Adrenal gland (tissue), 12 donors: ENCODE data around the gene STC2. TPM values are rescaled to one million over a fixed set of nuclear protein-coding genes. Genes with fewer than 3 reads are reported as not detected.

ENCODE experiments used
- DNase-seq, 7 donors: peaks; one replicate each; pipeline ENCODE4 v3.0.0-alpha.2; 2019 to 2020
- H3K27ac ChIP-seq, 5 donors: fragments of 200-600 bp; sonication (generic) in 4 of 5; 1 replicate in 3 of 5; 2 replicates in 2 of 5; pipeline versions ENCODE4 v1.5.1 to v1.8.0; 2016 to 2020; ENCODE audit warnings: mild to moderate bottlenecking in 1 of 5
- H3K27me3 ChIP-seq: fragments of 200-600 bp; 2 replicates; pipeline ENCODE4 v1.8.0; 2021
- H3K36me3 ChIP-seq, 2 donors: fragments of 200-600 bp; replicated peaks in 1 of 2; 1 replicate in 1 of 2; 2 replicates in 1 of 2; pipeline versions ENCODE4 v1.5.1 to v1.8.0; 2018 to 2022
- H3K4me1 ChIP-seq, 2 donors: fragments of 200-600 bp; replicated peaks in 1 of 2; 1 replicate in 1 of 2; 2 replicates in 1 of 2; pipeline versions ENCODE4 v1.5.1 to v1.8.0; 2018 to 2021
- H3K4me3 ChIP-seq, 4 donors: fragments of 200-600 bp; sonication (generic) in 3 of 4; one replicate each; pipeline ENCODE4 v1.5.1; 2016 to 2018
- H3K9me3 ChIP-seq, 3 donors: fragments of 200-600 bp; sonication (generic) in 1 of 3; replicated peaks in 1 of 3; 1 replicate in 2 of 3; 2 replicates in 1 of 3; pipeline versions ENCODE4 v1.5.1 to v1.8.0; 2016 to 2021
- POLR2A ChIP-seq, 2 donors: fragments of 450-650 bp; IDR thresholded peaks; one replicate each; pipeline ENCODE4 v1.6.1; 2017; ENCODE audit warnings: antibody characterized with exemption in 2 of 2, mild to moderate bottlenecking in 2 of 2, moderate library complexity in 1 of 2
- WGBS, 4 donors: extraction: QIAGEN DNeasy Blood & Tissue Kit in 2 of 4; methylation state at CpG; one replicate each; pipeline versions ENCODE4 v1.1.5 to v1.1.7; 2013 to 2017; 5-methylcytosine and 5-hydroxymethylcytosine counted together
- intact Hi-C, 2 donors: fragments of 100-400 bp; cut with DNase I; formaldehyde crosslinking; loops; one replicate each; pipeline versions ENCODE4 v1.14.1 to v1.15.0; 2022 to 2023
- polyA plus RNA-seq, 3 donors: library from polyadenylated mRNA; stranded (reverse); fragments of 200-250 nt in 2 of 3; fragments of 350-450 nt in 1 of 3; fragmentation: Illumina TruSeq in 1 of 3; extraction: RNeasy Lipid Tissue Mini Kit (QIAGEN cat#74804) in 1 of 3; gene quantifications; one replicate each; pipeline ENCODE4 v1.2.3, GENCODE V29; 2013 to 2014
- total RNA-seq, 9 donors: library from RNA; depleted of rRNA in 4 of 9; stranded (reverse); fragments of >200 nt in 4 of 9; fragments of 120-200 nt in 1 of 9; fragmentation: NEBNext Ultra II Directional in 1 of 9; extraction: Animal tissue kit (Norgen Biotek cat#: 25700) in 1 of 9; gene quantifications; one replicate each; pipeline versions ENCODE4 v1.1.0 to v1.2.4, GENCODE V29; 2013 to 2023
- TF ChIP-seq, protein P1 (sequence below), 6 experiments: fragments of 450-650 bp in 4 of 6; fragments of 200-600 bp in 2 of 6; sonication (generic) in 1 of 6; IDR thresholded peaks; 1 replicate in 5 of 6; 2 replicates in 1 of 6; pipeline versions ENCODE4 v1.5.1 to v1.8.0; 2016 to 2021; ENCODE audit warnings: antibody characterized with exemption in 6 of 6, mild to moderate bottlenecking in 2 of 6, moderate library complexity in 1 of 6
- donor health status: healthy with polysubstance abuse.
- donor health status: Bipolar disorder and iron deficiency.
- donor health status: DM: yes; HTN: yes; CAD: no.
- donor health status: DM: no; HTN: no; CAD: no.
- donor health status: DM: no; HTN: no; CAD: no.
- donor health status: DM: yes; HTN: yes; CAD: no.

Gene STC2
- total and polyA plus RNA-seq, 12 donors, result 0.28 to 3.5 (median 1.0) TPM

- peaks cover 15% of the 10 kb centered on the region for H3K27me3 ChIP-seq
- TF ChIP-seq, protein P1, sequence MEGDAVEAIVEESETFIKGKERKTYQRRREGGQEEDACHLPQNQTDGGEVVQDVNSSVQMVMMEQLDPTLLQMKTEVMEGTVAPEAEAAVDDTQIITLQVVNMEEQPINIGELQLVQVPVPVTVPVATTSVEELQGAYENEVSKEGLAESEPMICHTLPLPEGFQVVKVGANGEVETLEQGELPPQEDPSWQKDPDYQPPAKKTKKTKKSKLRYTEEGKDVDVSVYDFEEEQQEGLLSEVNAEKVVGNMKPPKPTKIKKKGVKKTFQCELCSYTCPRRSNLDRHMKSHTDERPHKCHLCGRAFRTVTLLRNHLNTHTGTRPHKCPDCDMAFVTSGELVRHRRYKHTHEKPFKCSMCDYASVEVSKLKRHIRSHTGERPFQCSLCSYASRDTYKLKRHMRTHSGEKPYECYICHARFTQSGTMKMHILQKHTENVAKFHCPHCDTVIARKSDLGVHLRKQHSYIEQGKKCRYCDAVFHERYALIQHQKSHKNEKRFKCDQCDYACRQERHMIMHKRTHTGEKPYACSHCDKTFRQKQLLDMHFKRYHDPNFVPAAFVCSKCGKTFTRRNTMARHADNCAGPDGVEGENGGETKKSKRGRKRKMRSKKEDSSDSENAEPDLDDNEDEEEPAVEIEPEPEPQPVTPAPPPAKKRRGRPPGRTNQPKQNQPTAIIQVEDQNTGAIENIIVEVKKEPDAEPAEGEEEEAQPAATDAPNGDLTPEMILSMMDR (IDR thresholded peaks at IDR 0.05), result no peak
- TF ChIP-seq POLR2A (IDR thresholded peaks at IDR 0.05), result no peak
- H3K9me3 ChIP-seq, result no peaks in the 10 kb centered on the region
- peaks cover 5 to 24% of the 10 kb centered on the region in 2 donors for H3K4me1 ChIP-seq
- intact Hi-C loops, result no loop called here
- peak overlapping the region in 4 of 5 donors; percentile 31 to 72 (median 48) for H3K27ac ChIP-seq
- DNase-seq, result peak in 3 of 7 donors; percentile 42 to 76 (median 71)
- H3K36me3 ChIP-seq, result no peaks in the 10 kb centered on the region
- no peak overlapping the region for H3K4me3 ChIP-seq
- 53 to 60% (median 59%) methylated on average over 12 to 15 of the region's 15 CpGs for WGBS, 4 donors
These were observed 17.1 kb downstream of the STC2 start for GRCh38 chr5:173310861-173311785.

GRCh38 chr5:173310218-173310769, 17.9 kb downstream of the STC2 start:
- no peak overlapping the region for H3K4me3 ChIP-seq
- WGBS, 4 donors, result 58 to 65% (median 61%) methylated on average over 7 to 8 of the region's 8 CpGs
- TF ChIP-seq POLR2A (IDR thresholded peaks at IDR 0.05), result no peak
- TF ChIP-seq, protein P1 (IDR thresholded peaks at IDR 0.05), result no peak

DNA sequence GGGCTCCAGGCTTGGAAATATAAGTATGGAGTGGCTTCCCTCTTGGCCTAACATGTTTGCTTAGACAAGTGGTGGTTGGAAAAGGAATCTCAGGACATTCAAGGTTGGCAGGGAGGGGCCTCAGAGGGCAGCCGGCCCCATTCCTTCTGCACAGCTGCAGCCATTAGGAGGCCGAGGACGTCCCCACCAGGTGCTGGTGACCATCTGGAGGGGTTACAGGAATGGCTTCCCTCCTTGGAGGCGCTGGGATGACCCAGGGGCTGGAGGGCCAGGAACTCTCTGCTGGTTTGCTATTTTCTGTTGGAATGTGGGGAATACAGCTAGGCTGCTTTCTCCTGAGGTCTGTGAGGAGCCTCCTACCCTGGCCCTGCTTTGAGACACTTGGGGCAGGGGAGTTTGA, 18.5 kb downstream of the STC2 start:
- DNase-seq, result peak in 1 of 7 donors; percentile 18
- TF ChIP-seq POLR2A (IDR thresholded peaks at IDR 0.05), result no peak
- TF ChIP-seq, protein P1 (IDR thresholded peaks at IDR 0.05), result no peak
- intact Hi-C loops, result no loop called here
- H3K36me3 ChIP-seq, result no peaks in the 10 kb centered on the region
- H3K4me3 ChIP-seq, result no peak overlapping the region
- peak overlapping the region in 1 of 5 donors; percentile 72 for H3K27ac ChIP-seq
- H3K27me3 ChIP-seq, result peaks cover 7% of the 10 kb centered on the region
- WGBS, 4 donors, result 82 to 85% methylated on average over 4 of the region's 4 CpGs; no CpG with 5 or more reads in 2 of the 4 donors
- H3K4me1 ChIP-seq, result peaks cover 5 to 15% of the 10 kb centered on the region in 2 donors
- no peaks in the 10 kb centered on the region for H3K9me3 ChIP-seq

More at GRCh38 chr5:173310218-173310769, 17.9 kb downstream of the STC2 start:
- Histone ChIP-seq H3K4me1 (peaks cover 5 to 19% of the 10 kb centered on the region in 2 donors), H3K36me3 (no peaks in the 10 kb centered on the region), H3K9me3 (no peaks in the 10 kb centered on the region), H3K27ac (peak overlapping the region in 2 of 5 donors; percentile 62 to 72), H3K27me3 (peaks cover 9% of the 10 kb centered on the region)
- DNase-seq, result peak in 1 of 7 donors; percentile 41
- intact Hi-C loops, result no loop called here

GRCh38 chr5:173308226-173308625, 20.0 kb downstream of the STC2 start:
- TF ChIP-seq, protein P1 (IDR thresholded peaks at IDR 0.05), result no peak
- TF ChIP-seq POLR2A (IDR thresholded peaks at IDR 0.05), result no peak
- H3K9me3 ChIP-seq, result no peaks in the 10 kb centered on the region
- DNase-seq, result no peak
- no peaks in the 10 kb centered on the region for H3K36me3 ChIP-seq
- intact Hi-C loops, result no loop called here
- H3K4me1 ChIP-seq, result peaks cover 5 to 15% of the 10 kb centered on the region in 2 donors
- H3K27ac ChIP-seq, result no peak overlapping the region
- peaks cover 5% of the 10 kb centered on the region for H3K27me3 ChIP-seq
- H3K4me3 ChIP-seq, result no peak overlapping the region
